HG03439 (cell line): Measurements from ENCODE around the gene ATP13A2.
A peak's percentile ranks its signal among the peaks of the same experiment; 100 is the strongest.

Experiments
- ATAC-seq: cut with Tn5 transposase; IDR thresholded peaks from one replicate; pipeline ENCODE4 v1.9.1; 2021; ENCODE audit warnings: mild to moderate bottlenecking, moderate library complexity; ENCODE audit not compliant: unreplicated experiment

The ATP13A2 gene

GRCh38 chr1:17030206-17030605 is 18.5 kb upstream of the ATP13A2 start:
- no peak for ATAC-seq

DNA sequence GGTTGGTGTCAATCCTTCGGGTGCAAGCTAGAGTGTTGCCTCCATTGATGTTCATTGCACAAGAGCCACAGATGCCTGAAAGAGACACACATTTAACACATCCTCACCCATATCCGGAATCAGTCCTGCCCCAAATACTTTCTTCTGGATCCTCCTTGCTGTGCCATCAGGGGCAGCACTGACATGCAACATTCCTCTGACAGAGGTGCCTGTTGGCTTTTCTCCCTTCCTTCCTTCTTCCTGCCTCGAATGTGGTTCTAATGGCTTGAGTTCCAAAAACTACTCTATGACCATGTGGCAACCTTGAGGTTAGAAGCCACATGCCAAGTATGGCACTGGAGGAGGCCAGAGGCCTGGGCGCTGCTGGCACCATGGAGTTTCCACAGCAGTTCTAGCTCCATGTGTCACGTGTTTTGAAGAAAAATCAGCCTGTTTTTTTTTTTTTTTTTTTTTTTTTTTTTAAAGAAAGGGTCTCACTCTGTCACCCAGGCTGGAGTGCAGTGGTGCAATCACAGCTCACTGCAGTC is 17.0 kb upstream of the ATP13A2 start:
- no peak for ATAC-seq

- ATAC-seq: no peak
These were observed 16.2 kb upstream of the ATP13A2 start for GRCh38 chr1:17027900-17028299.

DNA sequence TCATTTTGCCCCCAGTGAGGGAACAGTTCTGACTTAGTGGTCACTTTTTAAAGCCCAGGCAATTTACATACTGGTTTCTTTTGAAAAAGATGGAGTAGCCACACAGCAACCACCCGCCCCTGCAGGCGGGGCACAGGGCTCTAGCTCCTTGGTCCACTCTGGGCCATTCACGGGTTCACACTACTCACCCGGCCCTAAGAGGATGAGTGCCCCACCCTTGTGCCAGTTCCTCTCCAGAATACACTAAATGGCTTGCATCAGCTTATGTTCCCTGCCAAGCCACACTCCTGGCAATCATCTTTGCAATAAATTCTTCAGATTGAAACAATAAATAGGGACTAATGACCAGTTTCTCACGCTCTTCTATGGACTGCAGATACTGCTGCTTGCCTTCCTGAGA is 15.7 kb upstream of the ATP13A2 start:
- no peak for ATAC-seq

- no peak for ATAC-seq
These were observed 13.0 kb upstream of the ATP13A2 start for GRCh38 chr1:17024721-17025120.

DNA sequence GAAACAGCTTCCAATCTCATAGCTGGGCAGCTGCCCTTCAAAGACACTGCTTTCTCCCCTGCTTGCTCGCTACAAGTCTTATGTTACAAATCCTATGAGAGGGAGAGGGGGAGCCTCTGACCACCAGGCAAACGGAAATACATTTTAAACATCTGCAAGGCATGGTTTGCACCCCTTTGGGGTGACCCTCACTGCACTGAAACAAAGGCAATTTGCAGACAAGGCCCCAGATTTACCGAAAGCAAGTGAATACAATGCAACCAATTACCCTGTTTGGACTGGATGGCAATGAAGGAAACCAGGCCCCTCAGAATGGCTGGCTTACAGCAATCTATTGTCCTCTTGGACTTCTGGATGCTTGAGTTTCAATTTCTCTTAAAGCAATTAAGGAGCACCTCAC is 11.8 kb upstream of the ATP13A2 start:
- ATAC-seq: no peak

DNA sequence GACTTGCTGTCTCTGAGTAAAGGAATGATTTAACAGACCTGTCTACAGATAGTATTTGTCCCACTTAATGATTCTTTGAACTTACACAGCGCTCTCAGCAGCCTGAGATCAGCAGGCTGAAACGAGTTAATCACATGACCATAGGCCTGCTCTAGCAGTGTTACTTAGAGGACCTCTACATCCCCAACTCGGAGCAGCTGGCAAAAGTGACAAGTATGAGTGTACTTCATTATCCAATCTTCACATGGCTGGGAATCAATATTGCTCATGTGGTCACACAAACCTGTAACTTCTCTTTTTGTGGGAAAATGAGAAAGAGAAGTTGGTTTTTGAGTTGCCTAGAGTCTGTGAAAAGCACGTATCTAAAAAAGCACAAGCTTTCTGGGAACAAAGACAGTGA is 11.4 kb upstream of the ATP13A2 start:
- no peak for ATAC-seq

GRCh38 chr1:17021896-17022295 is 10.2 kb upstream of the ATP13A2 start:
- ATAC-seq: no peak

- no peak for ATAC-seq
These were observed 8.8 kb upstream of the ATP13A2 start for GRCh38 chr1:17020502-17020901.

GRCh38 chr1:17018849-17019248 is 7.1 kb upstream of the ATP13A2 start:
- no peak for ATAC-seq

- no peak for ATAC-seq
These were observed 5.7 kb upstream of the ATP13A2 start for GRCh38 chr1:17017435-17017834.

DNA sequence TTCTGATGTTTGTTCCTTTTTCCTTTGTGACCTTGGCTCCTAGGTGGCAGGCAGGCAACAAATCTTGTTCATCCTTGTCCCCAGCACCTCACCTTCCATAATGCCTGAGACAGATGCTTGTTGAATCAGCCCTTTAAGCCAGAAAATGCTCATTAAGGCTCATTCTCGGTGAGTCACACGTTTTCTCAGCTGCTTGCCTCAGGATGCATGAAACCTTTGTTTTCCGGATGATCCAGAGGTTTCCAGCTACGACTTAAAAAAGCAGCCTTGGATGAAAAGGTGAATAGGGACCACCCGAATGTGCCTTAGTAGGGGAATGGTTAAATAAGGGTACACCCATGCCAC is 4.6 kb upstream of the ATP13A2 start:
- no peak for ATAC-seq

DNA sequence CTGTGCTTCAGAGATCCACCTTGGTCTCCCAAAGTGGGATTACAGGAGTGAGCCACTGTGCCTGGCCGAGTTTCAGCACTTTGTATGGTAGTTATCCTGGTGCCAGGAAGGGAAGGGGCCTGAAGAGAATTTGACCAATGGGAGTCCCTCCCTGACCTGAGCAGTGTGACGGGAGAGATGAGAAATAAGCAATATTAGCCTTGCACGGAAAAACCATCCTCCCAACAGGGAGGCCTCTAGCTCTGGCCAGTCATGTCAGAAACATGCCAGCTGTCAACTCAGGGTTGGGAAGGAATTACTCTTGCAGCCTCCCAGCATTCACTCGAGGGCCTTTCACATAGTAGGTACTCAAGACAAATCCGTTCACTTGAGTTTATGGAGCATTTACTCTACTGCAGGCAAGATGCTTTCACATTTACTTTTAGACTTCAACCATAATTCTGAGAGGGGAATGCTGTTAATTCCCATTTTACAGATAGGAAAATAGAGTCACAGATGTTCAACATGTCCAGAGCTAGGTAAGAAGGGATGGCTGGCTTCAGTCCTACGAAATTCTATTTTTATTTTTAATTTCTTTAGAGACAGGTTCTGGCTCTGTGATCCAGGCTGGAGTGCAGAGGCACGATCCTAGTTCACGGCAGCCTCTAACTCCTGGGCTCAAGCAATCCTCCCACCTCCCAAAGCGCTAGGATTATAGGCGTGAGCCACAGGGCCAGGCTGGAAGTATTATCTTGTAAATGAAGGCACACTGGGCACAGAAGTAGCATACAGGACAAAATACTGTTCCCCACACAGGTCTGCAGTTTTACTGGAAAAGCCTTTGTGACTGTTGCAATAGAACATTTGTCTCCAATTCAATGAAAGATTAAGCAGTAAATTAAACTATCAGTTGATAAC is 3.2 kb upstream of the ATP13A2 start:
- ATAC-seq: no peak

DNA sequence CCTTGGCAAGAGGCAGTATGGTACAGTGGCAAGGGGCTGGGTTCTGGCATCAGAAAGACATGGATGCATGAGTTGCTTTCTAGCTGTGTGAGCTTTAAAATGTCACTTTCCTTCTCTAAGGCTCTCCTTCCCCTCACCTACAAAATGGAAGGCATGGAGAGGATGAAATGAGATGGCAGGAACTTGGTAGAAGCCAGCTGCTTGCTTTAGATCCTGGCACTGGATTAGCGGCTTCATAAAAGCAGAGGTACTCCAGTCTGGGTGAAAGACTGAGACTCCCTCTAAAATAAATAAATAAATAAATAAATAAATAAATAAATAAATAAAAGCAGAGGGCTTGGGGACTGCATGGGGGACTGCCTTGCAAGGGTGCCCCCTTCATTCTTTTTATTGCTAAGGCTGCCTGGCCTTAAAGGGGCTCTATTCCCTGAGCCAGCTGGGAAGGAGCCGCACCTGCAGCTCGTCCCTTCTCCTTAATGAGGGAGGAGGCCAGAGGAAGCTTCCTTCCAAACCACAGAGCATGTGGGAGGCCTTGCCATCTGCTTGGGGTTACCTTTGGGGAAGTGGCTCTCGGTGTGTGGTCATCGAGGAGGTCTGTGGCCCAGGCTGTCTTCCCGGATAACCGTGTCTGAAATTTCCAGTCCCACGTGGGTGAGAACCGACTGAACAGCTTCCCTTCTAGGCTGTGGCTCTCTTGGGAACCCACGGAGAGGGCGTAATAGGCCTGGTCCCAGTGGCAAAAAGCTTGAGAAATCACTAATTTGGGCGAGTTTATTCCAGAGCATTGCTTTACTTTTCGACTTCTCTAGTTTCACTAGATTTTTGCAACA is 2.0 kb upstream of the ATP13A2 start:
- no peak for ATAC-seq

- ATAC-seq: no peak
These were observed 1.2 kb upstream of the ATP13A2 start for GRCh38 chr1:17012775-17013490.

- ATAC-seq: peak; percentile 9
These were observed 663 bp downstream of the ATP13A2 start for GRCh38 chr1:17011092-17011438.

GRCh38 chr1:17009706-17010105 is 2.0 kb downstream of the ATP13A2 start:
- ATAC-seq: no peak

DNA sequence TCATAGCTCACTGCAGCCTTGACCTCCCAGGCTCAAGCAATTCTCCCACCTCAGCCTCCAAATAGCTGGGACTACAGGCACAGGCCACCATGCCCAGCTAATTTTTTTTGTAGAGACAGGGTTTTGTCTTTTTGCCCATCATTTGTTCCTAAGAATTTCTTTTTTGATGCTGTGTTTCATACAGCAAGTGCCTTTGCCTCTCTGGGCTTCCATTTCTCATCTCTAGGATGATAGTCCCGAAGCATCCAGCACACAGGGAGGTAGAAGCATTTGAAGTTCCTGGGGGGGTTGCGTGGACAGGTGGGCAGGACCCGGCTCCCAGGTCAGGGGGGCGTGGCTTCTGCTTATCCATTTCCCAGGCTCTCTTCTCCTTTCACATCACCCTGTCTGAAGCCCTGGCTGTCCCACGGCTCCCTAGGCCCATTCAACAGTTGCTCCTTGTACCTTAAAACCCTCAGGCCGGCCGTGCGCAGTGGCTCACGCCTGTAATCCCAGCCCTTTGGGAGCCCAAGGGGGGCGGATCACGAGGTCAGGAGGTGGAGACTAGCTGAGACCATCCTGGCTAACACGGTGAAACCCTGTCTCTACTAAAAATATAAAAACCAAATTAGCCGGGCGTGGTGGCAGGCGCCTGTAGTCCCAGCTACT is 3.4 kb downstream of the ATP13A2 start:
- no peak for ATAC-seq

DNA sequence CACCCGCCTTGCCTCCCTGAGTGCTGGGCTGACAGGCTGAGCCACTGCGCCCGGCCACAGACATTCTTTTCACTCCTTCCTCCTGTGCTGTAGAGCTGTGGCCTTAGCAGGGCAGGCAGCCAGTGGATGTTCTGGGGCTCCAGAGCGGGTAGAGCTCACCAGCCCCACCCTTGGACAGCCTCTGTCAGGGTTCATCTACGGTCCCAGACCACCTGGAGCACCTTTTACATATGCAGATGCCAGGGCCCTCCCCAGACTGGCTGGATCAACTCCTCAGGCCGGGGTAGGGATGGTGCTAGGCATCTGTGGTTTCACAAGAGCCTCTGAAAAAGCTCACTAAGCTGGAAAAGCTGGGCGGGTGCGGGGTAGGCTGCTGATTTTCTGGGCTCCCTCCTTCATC is 4.6 kb downstream of the ATP13A2 start:
- no peak for ATAC-seq

GRCh38 chr1:17005365-17005740 is 6.4 kb downstream of the ATP13A2 start:
- no peak for ATAC-seq
